NAMALWA (cell line): ENCODE data around the gene SLCO2A1.

Experiments
- DNase-seq: peaks from one replicate; pipeline ENCODE4 v3.0.0-alpha.2; 2015; ENCODE audit warnings: low spot score

Gene SLCO2A1

DNA sequence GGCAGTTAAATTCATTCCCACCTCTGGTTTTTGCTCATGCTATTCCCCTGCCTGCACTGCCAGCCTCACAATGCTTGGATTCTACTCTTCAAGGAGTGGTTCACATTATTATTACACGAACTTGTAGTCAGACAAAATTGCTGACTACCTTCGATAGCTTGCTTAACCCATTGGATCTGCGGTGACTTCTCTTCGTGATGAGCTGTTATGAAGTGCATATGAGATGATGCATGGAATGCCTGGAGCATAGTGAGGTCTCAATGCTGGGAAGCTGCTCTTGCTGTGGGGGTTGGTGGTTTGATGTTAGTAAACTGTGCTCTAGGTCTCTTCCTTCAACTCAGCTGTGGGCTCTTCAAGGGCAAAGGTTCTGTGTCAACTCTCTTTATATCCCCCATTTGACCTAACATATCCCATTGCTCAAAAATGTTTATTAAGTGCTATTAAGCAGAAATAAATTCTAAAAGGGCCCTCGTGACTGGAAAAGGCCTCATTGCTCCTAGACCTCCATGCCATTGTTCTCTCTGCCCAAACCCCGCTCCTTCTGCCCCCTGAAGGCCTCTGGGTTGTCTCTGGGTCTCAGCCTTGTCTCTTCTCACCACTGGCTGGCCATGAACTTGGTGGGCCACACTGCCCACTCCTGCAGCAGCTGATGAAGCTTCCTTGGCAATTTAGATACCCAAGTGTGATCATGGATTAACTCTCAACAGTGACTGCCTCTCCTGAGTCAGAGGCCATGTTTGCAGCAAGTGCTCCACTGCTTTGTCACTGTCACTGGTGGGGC is 4.5 kb upstream of the SLCO2A1 start:
- DNase-seq: no peak

DNA sequence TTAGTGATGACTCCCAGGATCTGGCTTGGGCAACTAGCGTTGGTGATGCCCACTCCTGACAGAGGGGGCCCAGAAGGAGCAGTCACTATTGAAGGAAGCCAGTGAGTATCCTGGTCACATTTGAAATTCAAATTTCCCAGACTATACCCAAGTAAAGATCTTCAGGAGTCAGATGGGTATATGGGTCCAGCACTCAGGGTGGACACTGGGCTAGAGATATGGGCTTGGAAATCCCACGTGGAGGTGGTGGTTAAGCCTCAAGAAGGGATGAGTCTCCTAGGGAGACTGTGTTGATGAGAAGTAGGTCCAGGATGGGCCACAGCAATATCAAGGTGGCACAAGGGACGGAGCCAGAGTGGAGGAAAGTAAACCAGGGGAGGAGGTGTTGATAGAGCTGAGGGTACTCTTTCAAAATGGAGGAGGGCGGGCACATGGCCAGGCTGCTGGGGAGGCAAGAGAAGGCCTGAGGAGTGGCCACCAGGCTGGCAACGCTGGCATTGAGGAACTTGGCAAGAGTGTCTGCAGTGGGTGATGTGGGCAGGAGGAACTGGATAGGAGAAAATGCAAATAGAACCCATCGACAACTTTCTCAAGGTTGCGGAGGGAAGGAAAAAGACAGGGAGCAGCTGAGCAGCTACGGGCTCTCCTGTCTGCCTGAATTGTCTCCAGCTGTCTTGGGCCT is 3.7 kb upstream of the SLCO2A1 start:
- no peak for DNase-seq

DNA sequence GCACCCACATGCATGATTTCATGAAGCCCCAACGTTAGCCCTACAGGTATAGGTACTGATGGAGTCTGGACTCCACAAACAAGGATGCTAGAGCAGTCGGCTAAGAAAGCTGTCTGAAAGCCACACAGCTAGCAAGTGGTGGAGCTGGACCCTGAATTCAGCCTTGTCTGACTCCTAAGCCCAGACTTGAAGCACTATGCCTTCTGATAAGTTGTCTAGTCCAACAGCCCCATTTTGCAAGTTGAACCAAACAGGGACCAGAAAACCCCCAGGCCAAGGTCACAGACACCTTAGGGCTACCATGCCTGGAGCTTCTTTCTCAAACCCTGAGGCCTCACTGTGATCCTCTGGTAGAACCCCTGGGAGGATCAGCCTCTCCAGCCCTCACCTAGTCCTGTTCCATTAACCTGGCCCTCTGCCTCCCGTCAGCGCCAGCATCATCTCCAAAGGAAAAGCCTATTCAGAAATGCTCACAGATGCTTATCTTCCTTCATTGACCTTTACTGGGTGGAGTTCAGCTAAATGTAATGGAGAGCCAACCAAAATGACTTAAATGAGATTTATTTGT is 1.7 kb upstream of the SLCO2A1 start:
- DNase-seq: no peak

DNA sequence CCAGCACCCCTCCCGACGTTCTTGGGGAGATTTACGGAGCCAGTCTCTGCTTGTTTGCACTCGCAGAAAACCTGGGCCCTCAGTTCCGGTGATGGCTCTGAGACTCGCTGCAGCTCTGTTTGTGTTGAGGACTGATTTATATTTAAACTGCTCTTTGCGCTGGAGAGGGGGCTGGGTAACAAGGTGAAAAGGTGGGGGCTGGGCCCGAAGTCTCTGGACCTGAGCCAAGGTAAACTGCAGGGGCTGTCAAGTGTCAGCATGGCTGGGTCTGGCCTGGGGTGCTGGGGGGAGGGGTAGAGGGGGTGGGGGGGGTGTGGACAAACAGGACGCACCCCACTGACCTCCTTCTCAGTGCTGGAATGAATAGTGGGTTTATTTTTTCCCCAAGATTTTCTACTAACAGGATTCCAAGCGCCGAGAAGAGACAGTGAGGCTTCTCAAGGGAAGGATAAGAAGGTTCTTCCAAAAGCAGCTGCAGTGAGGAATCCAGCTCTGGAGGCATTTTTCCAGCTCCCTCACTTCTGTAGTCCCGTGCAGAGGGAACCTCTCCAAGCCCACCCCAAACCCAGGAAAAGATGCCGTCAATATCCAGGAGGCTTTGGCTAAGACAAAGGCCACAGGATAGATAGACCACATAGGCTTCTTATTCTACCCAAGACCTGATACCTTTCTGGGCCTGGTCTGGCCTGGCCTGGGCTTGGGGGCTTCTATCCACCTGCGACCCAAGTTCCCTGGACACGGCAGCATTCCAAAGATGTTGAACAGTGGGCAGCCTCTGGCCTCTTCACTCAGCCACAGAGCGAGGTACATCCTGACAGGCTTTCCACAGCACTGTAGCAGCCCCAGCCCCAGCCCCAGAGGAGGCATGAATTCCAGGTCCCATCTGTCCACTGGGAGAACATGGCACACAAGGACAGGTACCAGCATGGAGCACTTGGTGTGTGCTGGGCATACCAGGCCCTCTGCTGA is 938 bp upstream of the SLCO2A1 start:
- DNase-seq: no peak

DNA sequence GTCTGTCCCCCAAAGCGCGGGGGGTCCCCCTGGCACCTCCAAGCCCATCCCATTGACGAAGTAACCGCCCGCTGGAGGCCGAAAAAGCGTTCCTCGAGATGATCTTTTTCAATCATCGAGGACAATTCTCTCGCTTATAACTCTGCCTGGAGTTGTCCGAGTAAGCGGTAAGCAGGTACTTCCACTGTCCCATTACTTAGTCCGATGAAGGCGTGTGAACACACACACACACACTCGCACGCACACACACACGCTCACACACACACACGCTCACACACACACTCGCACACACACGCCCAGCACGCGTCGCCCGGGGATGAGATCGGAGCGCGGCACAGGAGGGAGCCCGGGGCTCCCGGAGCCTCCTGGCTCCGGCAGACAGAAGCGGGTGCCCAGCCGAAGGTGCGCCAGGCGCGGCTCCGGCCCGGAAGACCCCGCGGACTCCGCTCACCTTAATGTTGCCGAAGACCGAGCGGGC is 430 bp downstream of the SLCO2A1 start:
- DNase-seq: no peak

DNA sequence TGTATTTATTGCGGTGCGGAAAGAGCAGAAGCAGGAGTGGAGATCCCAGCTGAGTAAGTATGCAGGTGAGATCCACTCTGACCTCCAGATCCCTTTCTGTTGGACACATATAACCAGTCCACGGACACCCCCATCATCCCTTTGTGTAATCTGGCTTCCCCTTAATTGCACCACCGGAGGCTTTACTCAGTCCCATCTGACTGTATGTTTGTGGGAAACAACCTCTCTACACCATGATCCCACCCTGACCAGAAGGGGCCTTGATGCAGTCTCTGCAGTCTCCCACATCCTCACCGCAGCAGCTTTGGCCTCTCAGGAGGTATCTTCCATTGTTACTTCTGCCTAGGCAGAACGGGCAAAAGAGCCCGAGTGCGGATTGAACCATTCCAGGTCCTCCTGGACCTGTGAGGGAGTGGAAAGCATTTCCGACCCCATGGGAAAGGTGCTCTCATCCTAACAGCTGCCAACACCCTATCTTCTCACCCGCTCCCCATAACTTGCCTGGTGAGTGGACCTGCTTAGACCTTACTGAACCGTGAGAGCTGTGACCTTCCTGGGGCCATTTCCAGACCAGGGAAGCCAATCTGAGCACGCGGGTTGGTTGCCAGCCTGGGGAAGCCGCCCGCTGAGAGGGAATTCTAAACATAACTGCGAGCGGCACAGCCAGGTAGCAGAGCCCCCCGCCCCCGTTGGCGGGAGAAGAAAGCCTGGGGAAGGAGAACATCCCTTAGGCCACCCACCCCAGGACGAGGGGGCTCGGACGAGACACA is 1.1 kb downstream of the SLCO2A1 start:
- no peak for DNase-seq

DNA sequence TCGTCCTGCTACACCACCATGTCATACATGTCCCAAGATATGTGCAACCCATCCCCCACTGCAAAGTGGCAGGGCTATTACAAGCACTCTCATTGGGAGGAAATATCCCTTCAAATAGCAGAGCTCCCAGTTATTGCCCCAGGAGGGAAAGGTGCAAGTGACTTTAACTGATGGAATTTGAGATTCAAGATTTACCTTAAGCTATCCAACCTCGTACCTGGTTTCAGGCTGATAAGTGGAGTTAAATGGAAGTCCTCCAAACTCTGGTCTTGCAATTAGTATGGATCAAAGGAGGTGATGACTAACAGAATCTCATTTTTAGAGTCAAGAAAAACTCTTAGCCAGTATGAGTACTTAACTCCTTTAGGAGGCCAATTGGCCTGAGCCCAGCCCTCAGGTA is 2.1 kb downstream of the SLCO2A1 start:
- no peak for DNase-seq

DNA sequence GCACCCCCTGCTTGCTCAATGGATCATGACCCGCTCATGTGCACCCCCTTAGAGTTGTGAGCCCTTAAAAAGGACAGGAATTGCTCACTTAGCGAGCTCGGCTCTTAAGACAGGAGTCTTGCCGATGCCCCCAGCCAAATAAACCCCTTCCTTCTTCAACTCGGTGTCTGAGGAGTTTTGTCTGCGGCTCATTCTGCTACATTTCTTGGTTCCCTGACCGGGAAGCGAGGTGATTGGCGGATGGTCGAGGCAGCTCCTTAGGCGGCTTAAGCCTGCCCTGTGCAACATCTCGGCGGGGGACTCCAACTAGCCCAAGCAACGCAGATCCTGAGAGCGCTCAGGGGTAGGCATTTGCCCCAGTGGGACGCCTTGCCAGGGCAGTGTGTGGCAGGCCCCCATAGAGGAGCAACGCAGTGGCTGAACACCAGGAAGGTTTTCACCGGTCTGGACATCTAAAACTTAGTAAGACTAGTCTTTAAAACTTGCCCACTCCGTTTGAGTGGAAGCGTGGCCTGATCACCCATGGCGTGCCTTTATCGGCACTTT is 9.5 kb downstream of the SLCO2A1 start:
- no peak for DNase-seq

DNA sequence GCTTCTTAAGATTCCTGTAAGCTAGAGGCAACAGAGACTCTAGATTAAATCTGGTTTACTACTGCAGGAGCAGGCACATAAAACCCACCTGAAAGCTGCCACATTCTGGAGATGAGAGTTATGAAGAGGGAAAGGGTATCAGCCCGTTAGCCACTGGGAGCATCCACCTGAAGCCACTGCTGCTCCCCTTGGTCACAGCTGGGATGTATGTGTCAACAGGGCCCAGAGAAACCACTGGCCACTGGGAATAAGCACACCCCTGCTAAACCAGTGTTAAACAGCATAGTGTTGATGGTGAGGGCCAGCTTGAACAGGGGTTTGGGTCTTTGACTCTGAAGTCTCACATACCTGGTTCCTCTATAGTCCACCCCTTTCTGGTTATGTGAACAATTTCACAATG is 10.9 kb downstream of the SLCO2A1 start:
- no peak for DNase-seq

DNA sequence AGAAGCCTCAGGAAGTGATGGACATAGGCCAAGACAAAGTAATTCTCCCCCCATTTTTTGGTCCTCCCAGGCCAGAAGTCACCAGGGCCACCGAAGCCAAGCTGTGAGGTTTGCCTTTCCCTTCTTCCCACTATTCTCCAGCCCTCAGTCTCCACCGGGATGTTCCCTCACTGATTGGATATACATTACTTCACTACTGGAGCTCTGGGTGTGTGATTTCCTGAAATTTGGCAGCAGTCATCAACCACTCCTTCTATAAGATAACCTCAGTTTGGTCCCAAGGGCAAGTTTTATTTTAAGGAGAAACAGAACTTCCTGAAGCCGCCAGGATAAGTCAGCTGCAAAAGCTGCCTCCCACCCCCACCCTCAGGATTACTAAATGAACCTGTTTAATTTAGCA is 11.3 kb downstream of the SLCO2A1 start:
- DNase-seq: no peak

DNA sequence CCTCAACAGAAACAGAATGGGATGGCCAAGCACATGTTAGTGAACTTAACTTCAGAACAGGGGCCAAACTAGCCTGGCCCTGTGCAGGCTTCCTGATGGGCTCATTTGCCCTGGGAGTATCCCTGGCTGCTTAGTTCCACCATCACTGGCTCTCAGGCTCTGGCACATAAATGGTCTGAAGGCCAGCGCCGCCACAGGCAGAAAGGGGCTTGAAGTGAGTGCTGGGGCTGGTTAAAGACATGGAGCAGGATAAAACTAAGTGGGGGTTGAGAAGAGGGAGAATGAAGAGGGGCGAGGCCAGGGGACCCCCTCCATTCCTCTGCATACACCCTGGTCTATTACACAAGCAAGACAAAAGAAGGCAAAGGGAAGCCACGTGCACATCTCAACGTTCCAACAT is 12.2 kb downstream of the SLCO2A1 start:
- no peak for DNase-seq

DNA sequence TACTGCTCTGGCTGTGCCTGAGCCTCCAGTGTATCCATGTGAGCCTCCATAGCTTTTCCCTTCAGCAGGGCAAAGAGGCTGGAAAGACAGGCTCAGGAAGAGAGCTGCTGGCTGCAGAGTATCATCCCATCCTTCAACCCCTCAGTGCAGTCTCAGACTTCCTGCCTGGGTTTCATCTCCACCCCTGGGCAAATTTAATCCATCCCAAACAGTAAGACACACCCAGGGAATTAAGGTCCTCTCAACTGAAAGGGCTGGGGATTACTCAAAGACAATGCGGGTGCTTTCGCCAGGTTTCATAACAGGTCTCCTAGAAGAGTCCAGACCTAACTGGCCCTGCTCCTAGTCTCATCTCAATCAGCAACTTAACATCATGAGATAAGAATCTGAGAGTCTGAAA is 15.5 kb downstream of the SLCO2A1 start:
- DNase-seq: no peak

DNA sequence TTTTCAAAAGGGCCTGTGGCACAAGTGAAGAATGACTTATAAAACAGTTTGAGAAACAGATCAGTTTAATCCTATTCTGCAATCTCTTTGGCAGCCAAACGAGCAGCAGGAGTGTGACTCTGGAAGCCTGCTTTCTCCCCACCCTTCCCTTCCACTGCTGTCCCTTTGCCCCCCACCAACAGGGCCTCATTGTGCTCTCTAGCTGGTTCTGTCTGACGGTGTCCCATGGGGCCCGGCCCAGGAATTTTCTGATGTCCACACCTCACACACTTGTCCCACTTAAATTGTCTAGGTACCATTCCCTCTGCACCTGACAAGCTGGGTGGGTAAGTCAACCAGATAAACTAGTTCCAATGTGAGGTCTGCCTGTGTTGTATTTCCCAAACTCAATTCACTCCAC is 16.4 kb downstream of the SLCO2A1 start:
- DNase-seq: no peak

DNA sequence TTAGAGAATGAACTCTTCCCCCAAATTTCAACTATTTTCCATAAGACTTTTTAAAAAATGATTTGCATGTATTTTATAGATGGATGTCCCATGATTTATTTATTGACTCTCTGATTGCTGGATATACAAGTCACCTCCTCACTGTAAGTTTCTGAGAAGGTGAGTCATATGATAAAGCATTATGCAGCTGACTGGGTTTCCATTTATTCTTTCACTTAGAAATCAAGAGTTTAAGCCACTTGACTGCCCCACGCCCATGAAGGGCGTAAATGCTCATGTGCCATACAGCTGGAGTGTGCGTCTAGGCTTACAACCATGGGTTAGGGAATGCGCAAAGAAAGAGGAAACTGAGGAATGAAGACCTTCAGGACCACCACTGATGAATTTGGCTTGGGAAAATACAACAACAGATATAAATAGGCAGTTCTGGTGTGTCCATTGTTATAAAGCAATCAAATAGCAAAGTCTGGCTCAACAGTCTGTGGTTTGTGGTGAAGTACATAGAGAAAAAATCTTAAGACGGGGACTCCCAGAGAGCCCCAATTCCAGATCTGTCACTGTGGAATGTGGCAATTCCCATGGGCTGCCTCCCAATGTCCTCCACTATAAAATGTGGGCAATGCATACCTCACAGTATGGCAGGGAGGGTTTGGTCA is 20.3 kb downstream of the SLCO2A1 start:
- no peak for DNase-seq

DNA sequence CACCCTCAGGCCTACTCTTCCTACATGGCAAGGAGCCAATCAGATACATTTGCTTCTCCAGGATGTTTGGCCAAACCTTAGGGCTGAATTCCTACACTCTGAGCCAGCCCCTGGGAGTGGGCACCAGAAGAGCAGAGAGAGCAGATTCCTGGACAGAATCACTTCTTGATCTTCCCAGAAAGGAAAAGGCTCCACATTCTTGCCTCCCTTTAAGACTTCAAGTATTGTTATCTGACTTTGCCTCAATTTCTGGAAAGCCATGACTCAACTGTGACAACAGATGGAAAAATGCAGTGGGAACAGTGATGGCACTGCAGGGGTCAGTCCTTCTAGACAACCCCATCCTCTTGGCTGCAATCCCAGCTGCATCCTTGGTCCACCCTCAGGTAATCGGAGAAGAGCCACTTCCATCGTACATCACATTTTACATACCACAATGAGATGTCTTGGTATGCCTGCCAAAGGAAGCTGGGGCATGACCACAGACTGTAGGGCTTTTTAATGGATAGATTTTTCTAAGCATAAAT is 21.0 kb downstream of the SLCO2A1 start:
- DNase-seq: no peak

DNA sequence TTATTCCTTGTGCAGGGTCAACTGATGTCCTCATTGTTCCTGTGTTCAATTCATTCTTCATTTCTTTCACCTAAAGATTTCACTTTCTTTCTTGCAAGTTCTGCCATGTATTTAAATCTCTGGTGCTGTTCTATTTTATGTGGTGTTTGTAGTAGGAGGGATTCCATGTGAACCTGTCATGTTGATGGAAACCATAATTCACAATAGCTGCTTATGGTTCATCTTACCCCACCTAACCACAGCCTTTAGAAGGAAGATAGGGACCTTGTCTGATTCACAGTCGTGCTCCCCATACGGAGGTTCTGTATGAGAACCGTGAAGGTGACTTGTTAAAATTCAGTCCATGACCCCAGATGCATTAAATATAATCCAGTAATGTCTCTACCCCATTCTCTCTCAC is 21.9 kb downstream of the SLCO2A1 start:
- DNase-seq: no peak

DNA sequence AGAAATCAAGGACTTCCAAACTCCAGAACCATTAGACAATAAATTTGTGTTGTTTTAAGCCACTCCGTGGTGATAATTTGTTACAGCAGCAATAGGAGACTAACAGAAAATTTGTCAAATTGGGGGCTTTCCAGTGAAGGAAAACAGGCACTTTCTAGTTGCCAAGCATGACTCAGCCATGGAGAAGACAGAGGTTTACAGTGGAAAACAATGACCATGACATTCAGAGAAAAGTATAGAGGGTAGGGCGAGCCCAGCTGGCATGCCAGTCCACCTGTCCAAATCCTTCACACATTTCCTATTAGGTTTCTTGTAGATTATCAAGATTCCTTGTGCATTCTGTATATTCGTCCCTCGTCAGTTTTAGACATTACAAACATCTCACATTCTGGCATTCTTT is 24.9 kb downstream of the SLCO2A1 start:
- no peak for DNase-seq

DNA sequence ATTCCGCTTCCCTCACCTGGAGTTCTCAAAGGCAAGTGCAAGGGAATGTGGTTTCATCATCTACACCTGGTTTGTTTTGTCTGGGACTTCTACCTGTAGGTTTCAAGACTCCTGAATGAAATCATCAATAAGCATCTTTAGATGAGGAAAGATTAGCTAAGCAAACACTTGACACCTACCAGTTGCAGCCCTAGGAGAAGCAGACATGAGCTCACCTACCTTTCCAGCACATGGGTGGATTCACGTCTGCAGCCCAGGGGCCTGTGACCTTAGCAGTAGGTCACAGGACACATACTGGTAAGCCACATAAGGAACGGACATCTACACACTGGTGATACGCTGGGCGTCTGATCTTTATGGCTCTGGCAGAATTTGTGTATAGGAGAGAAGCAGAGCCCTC is 26.7 kb downstream of the SLCO2A1 start:
- no peak for DNase-seq

DNA sequence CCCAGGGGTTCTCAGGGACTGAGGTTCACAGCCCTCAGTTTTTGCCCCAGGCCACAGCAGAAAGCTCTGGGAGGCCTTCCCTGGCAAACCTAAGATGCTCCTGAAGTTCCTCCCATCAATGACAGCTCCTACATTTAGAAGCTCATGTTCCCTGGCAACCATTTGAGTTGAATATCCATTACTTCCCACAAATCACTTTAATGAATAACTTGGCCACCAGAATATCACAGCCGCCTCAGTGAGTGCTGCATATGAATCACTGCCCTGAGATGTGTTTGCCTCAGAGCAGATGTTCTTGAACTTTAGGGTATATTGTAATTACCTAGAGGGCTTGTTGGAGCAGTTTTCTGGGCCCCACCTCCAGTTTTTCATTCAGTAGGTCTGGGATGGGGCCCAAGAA is 27.4 kb downstream of the SLCO2A1 start:
- no peak for DNase-seq

DNA sequence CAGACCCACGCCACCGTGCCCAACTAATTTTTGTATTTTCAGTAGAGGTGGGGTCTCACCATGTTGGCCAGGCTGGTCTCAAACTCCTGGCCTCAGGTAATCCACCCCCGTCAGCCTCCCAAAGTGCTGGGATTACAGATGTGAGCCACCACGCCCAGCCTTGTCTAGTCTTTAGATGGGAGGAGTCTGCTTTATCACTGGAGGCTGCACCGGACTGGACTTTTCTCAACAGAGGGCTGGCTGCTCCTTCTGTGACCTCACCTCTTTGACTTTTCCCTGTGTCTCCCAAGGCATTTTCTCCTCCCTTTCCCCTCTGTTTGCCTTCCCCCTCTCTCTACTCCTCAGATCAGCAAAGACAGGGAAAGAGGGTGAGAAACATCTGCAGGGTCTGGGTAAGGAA is 28.5 kb downstream of the SLCO2A1 start:
- DNase-seq: no peak
